IPS DF 6.9 (cell line): ENCODE data around the gene DNAJB4.

Source experiments
- DNase-seq: peaks from one replicate; pipeline ENCODE4 v3.0.0-alpha.2; 2013; ENCODE audit warnings: low read depth, low spot score
- H3K27ac ChIP-seq: one replicate; pipeline ENCODE4 v1.5.1; 2013; ENCODE audit warnings: low read length, control low read depth
- H3K27me3 ChIP-seq: 2 replicates; pipeline ENCODE4 v1.6.1; 2013; ENCODE audit warnings: mild to moderate bottlenecking, low read length; ENCODE audit not compliant: control insufficient read depth, insufficient read depth
- H3K36me3 ChIP-seq: 2 replicates; pipeline ENCODE4 v1.6.1; 2013; ENCODE audit warnings: low read length; ENCODE audit not compliant: control insufficient read depth, insufficient read depth
- H3K4me1 ChIP-seq: 2 replicates; pipeline ENCODE4 v1.6.1; 2013; ENCODE audit warnings: low read length; ENCODE audit not compliant: control insufficient read depth, insufficient read depth
- H3K4me3 ChIP-seq: 2 replicates; pipeline ENCODE4 v1.5.1; 2013; ENCODE audit warnings: mild to moderate bottlenecking, low read length
- H3K9me3 ChIP-seq: 2 replicates; pipeline ENCODE4 v1.6.1; 2013; ENCODE audit warnings: low read length, inconsistent platforms; ENCODE audit not compliant: control insufficient read depth, insufficient read depth
- WGBS: extraction: QIAGEN DNeasy Blood & Tissue Kit; methylation state at CpG from one replicate; pipeline ENCODE4 v1.1.7; 2013; ENCODE audit warnings: mixed read lengths, missing lambda C conversion rate; ENCODE audit not compliant: insufficient read length, insufficient coverage; 5-methylcytosine and 5-hydroxymethylcytosine counted together

The DNAJB4 gene

DNA sequence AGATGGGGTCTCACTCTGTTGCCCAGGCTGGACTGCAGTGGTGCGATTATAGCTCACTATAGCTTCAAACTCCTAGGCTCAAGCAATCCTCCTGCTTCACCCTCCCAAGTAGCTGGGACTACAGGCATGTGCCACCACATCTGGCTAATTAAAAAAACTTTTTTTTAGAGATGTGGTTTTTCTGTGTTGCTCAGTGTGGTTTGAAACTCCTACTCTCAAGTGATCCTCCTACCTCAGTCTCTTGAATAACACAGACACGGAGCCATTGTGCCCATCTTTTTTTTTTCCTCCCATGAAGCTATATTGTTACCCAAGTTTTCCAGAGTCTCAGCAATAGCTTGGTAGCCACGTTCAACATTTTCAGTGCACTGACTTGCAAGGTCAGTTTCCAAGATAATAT, 43.7 kb downstream of the DNAJB4 start:
- H3K4me3 ChIP-seq: no peak overlapping the region
- H3K27me3 ChIP-seq: peaks cover 5% of the 10 kb centered on the region; the same call in 1 of the 2 replicates
- H3K36me3 ChIP-seq: no peaks in the 10 kb centered on the region
- H3K9me3 ChIP-seq: no peaks in the 10 kb centered on the region
- no peak overlapping the region for H3K27ac ChIP-seq
- WGBS: no CpG with 5 or more reads among the region's 3 CpGs
- no peak for DNase-seq
- H3K4me1 ChIP-seq: peaks cover 1% of the 10 kb centered on the region

DNA sequence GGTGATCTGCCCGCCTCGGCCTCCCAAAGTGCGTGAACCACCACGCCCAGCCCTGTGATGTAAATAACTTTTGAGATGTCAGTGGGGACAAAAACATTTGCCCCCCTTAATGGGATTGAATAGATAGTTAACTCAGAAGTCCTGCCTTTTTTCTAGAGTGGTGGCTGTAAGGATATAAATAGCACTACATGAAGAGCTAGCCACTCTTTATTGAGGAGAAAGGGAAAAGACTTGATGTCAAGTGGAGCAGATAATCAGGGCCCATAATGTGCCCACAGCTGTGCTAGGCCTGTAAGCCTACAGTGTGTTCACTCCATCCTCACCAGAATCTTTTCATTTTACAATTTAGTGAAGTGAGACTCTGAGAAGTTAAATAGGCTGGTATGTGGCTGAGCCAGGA, 44.7 kb downstream of the DNAJB4 start:
- Histone ChIP-seq H3K4me1 (peaks cover 1% of the 10 kb centered on the region), H3K9me3 (no peaks in the 10 kb centered on the region), H3K4me3 (no peak overlapping the region), H3K27me3 (peaks cover 5% of the 10 kb centered on the region; the same call in 1 of the 2 replicates), H3K36me3 (no peaks in the 10 kb centered on the region), H3K27ac (no peak overlapping the region)
- no CpG with 5 or more reads among the region's 4 CpGs for WGBS
- DNase-seq: no peak

DNA sequence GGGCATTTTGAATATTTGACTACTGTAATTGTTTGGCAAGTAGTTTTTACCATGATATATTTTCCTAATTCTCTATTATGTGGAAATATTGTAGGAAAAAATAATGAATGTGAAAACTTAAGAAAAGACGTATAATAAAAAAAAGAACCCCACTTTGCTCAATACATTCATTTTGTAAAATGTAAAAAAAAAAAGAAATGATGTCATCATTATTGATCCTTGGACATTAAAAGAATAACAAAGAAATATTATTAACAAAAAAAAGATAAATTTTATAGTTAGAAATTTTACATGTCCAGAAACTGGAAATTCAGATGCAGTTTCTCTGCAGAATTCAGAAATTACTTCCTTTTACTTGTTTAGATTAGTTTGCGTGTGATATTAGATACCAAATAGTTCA, 46.3 kb downstream of the DNAJB4 start:
- Histone ChIP-seq H3K27me3 (peaks cover 5% of the 10 kb centered on the region; the same call in 1 of the 2 replicates), H3K4me1 (peaks cover 1% of the 10 kb centered on the region; the same call in 1 of the 2 replicates), H3K36me3 (no peaks in the 10 kb centered on the region), H3K4me3 (no peak overlapping the region), H3K27ac (no peak overlapping the region), H3K9me3 (no peaks in the 10 kb centered on the region)
- DNase-seq: no peak
- no CpG with 5 or more reads among the region's 2 CpGs for WGBS

DNA sequence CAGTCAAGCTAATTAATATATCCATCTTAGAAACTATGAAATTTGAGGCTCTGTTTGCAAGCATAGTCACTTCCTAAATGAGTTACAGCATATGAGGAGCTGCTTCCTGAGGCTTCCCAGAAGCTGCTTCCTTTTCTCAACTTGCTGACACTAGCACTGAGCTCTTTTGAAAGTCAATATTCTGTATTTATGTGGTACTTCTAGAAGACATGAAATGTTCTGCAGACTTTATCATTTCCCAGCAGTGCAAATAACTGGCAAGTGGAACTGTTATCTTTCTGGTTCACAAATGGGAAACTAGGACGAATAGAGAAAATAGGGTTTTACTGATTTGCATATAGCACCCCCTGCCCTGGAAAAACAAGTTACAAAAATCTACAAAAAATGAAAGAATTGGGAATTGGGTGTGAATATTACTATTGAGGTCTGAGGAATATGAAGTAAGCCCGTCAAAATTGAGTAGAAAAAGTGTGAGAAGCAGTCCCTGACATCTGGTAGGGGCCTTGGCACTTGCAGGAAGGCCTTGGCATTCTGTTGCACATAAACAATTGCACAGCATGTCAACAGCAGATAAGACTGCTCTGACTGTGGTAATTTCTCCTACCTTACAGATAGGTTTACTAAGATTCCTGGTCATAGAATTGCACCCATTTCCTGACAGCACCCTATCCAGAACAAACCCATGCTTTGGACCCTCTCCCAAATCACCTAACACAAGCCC, 48.1 kb downstream of the DNAJB4 start:
- no peaks in the 10 kb centered on the region for H3K36me3 ChIP-seq
- peaks cover 1% of the 10 kb centered on the region; the same call in 1 of the 2 replicates for H3K4me1 ChIP-seq
- WGBS: no CpG with 5 or more reads among the region's 2 CpGs
- no peak for DNase-seq
- H3K9me3 ChIP-seq: no peaks in the 10 kb centered on the region
- H3K4me3 ChIP-seq: no peak overlapping the region
- no peak overlapping the region for H3K27ac ChIP-seq
- no peaks in the 10 kb centered on the region for H3K27me3 ChIP-seq

DNA sequence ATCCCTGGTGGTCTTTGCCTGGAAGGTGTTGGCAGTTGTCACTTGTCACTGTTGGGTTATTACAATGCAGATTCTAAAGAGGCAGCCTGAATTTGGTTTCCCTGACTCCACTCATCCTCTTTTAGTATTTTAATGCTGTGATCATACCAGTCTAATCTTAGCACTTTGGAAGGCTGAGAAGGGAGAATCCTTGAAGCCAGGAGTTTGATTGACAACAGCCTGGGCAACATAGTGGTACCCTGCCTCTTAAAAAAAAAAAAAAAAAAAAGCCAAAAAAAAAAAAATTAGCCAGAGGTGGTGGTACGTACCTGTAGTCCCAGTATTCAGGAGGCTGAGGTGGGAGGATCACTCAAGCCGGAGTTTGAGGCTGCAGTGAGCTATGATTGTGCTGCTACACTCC, 48.8 kb downstream of the DNAJB4 start:
- H3K27ac ChIP-seq: no peak overlapping the region
- H3K4me1 ChIP-seq: peaks cover 1% of the 10 kb centered on the region; the same call in 1 of the 2 replicates
- no CpG with 5 or more reads among the region's 2 CpGs for WGBS
- no peaks in the 10 kb centered on the region for H3K27me3 ChIP-seq
- no peak overlapping the region for H3K4me3 ChIP-seq
- no peak for DNase-seq
- H3K36me3 ChIP-seq: no peaks in the 10 kb centered on the region
- H3K9me3 ChIP-seq: no peaks in the 10 kb centered on the region

DNA sequence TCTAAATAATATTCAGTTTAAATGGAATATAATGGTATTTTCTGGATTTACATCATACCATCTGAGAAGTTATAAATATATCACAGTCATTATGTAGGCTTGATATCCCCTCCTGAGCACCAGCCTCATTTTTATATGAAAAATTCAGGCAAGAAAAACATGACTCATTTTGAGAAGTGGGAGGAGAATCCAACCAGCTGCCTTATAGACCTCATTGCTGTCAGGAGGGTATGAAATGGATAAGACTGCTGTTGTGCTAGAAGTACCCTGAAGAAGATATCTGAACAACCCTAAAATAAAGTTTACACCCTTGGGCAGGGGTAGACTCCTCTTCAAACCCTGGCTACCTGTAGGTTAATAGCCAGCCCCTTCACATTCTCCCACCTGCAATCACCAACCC, 49.8 kb downstream of the DNAJB4 start:
- Histone ChIP-seq H3K9me3 (no peaks in the 10 kb centered on the region), H3K27ac (no peak overlapping the region), H3K27me3 (no peaks in the 10 kb centered on the region), H3K36me3 (no peaks in the 10 kb centered on the region), H3K4me1 (peaks cover 1% of the 10 kb centered on the region; the same call in 1 of the 2 replicates), H3K4me3 (no peak overlapping the region)
- no peak for DNase-seq

DNA sequence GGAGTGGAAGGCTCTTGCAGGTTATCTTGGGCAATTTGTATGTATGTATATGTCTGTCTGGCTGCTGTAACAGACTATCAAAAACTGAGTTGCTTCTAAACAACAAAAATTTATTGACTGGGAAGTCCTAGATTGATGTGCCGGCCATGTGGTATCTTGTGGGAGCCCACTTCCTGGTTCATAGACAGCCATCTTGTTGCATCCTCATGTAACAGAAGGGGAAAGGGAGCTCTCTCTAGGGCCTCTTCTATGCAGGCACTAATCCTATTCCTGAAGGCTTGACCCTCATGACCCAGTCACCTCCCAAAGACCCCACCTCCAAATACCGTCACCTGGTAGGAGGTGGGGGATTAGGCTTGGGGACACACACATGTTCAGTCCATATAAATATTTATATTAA, 50.2 kb downstream of the DNAJB4 start:
- H3K4me1 ChIP-seq: peaks cover 1% of the 10 kb centered on the region; the same call in 1 of the 2 replicates
- H3K36me3 ChIP-seq: no peaks in the 10 kb centered on the region
- no peak overlapping the region for H3K4me3 ChIP-seq
- no peaks in the 10 kb centered on the region for H3K27me3 ChIP-seq
- DNase-seq: no peak
- no peak overlapping the region for H3K27ac ChIP-seq
- H3K9me3 ChIP-seq: no peaks in the 10 kb centered on the region
- no CpG with 5 or more reads among the region's 2 CpGs for whole genome bisulfite sequencing

DNA sequence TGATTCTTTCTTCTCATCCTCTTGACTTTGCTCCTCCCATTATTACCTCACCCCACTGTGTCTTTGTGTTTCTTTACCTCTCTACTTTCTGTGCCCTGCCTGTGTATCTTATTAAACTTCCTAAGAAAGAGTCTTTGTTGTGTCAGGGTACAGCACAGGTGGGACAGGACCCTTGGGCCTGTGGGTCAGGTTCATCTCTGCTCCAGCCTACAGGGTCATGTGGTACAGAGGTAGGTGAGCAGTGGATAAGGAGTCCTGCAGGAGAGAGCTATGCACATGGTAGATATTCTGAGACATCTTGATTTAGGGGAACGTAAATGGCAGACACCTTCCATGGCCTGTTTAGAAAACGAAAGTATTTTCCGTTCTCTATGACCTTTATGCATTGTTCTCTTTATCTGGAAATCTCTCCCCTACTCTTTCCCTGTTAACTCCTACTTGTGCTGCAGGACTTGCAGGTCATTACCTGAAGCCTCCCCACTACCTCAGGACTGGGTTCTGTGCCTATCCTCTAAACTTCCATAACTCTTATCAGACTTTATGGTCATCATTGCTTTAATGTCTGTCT, 50.9 kb downstream of the DNAJB4 start:
- H3K27ac ChIP-seq: no peak overlapping the region
- H3K9me3 ChIP-seq: no peaks in the 10 kb centered on the region
- no peaks in the 10 kb centered on the region for H3K36me3 ChIP-seq
- H3K4me3 ChIP-seq: no peak overlapping the region
- no peaks in the 10 kb centered on the region for H3K27me3 ChIP-seq
- DNase-seq: no peak
- no CpG with 5 or more reads among the region's 3 CpGs for WGBS
- peaks cover 1% of the 10 kb centered on the region; the same call in 1 of the 2 replicates for H3K4me1 ChIP-seq

DNA sequence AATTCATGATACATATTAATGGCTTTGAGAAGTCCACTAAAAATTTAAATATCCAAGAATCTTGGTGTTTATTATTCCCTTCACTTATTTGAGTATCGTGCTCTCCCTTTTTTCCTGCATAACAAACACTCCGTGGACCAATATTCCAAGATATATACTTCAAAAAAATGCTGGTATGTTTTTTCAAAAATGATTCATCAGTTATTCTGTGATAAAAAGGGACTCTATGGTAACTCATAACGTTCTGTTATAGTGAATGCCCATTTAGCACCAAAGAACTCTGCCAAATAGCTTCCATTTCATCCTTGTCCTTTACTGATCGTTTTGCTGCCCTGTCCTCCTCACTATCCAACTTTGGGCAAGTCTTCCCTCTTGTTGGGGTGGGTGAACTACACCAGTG, 53.9 kb downstream of the DNAJB4 start:
- Histone ChIP-seq H3K36me3 (no peaks in the 10 kb centered on the region), H3K27ac (no peak overlapping the region), H3K4me1 (no peaks in the 10 kb centered on the region), H3K9me3 (no peaks in the 10 kb centered on the region), H3K27me3 (no peaks in the 10 kb centered on the region), H3K4me3 (no peak overlapping the region)
- no peak for DNase-seq
- no CpG with 5 or more reads among the region's 4 CpGs for WGBS

DNA sequence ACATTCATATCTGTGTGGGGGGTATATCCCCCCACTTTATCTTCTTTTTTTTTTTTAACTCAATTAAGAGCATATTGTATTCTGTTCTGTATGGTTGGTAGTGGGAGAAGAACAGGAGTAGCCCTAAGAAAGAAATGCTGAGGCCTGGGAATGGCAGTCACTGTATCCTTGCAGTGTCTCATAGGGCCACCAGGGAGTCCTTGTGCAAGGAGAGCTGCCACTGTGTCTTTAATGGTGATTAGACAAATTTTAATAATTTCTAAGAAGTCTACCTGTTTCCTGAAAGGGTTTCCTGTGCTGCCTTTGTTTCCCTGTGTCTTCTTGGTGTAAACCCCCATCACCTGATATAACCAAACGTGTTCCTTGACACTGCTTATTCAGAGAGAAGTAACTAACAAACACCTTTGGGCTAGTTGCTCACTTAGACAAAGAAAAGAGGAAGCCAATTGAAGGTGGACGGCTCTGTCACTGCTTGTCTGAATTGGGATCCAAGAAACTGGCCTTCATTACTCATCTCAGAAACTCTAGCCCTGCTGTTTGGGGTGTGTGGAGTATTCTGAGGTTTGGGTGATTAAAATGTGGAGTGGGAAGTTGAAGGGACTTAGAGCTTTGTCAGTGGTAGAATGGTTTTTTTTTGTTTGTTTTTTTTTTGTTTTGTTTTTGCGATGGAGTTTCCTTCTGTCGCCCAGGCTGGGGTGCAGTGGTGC, 56.3 kb downstream of the DNAJB4 start:
- H3K4me3 ChIP-seq: no peak overlapping the region
- H3K9me3 ChIP-seq: no peaks in the 10 kb centered on the region
- no CpG with 5 or more reads among the region's 4 CpGs for WGBS
- no peak overlapping the region for H3K27ac ChIP-seq
- no peak for DNase-seq
- no peaks in the 10 kb centered on the region for H3K27me3 ChIP-seq
- H3K36me3 ChIP-seq: no peaks in the 10 kb centered on the region
- no peaks in the 10 kb centered on the region for H3K4me1 ChIP-seq
